Pancreas (tissue), 10 donors: ENCODE measurements around the gene ZBTB16. TPM values are rescaled to one million over a fixed set of nuclear protein-coding genes. Genes with fewer than 3 reads are reported as not detected.

Experiments
- ATAC-seq, 4 donors: fragments of 200-7000 bp; cut with Tn5 transposase; one replicate each; pipeline versions ENCODE4 v1.8.0 to v1.9.1; 2020; ENCODE audit warnings: mild to moderate bottlenecking in 4 of 4, moderate library complexity in 4 of 4
- DNase-seq, 6 donors: peaks; one replicate each; pipeline ENCODE4 v3.0.0-alpha.2; 2020
- FAIRE-seq: peaks from 2 replicates; lab custom pipeline; 2012; peaks lifted over from hg19 to GRCh38; lab: Jason Lieb, UNC
- H3K27ac ChIP-seq, 4 donors: fragments of 200-600 bp; sonication (generic); 1 replicate in 3 of 4; 2 replicates in 1 of 4; pipeline versions ENCODE4 v1.5.0 to v1.8.0; 2020
- H3K27me3 ChIP-seq, 4 donors: fragments of 200-600 bp; one replicate each; pipeline ENCODE4 v1.8.0; 2021
- H3K36me3 ChIP-seq, 3 donors: fragments of 200-600 bp; sonication (generic) in 1 of 3; one replicate each; pipeline versions ENCODE4 v1.5.0 to v1.8.0; 2020 to 2021
- H3K4me1 ChIP-seq, 3 donors: fragments of 200-600 bp; one replicate each; pipeline ENCODE4 v1.8.0; 2021
- H3K4me3 ChIP-seq, 4 donors: fragments of 200-600 bp; sonication (generic) in 2 of 4; one replicate each; pipeline versions ENCODE4 v1.5.0 to v1.8.0; 2020 to 2021
- H3K9me3 ChIP-seq, 4 donors: fragments of 200-600 bp; one replicate each; pipeline ENCODE4 v1.8.0; 2021
- whole genome bisulfite sequencing, 2 donors: extraction: QIAGEN DNeasy Blood & Tissue Kit; methylation state at CpG; one replicate each; pipeline ENCODE4 v1.1.7; 2013; 5-methylcytosine and 5-hydroxymethylcytosine counted together
- intact Hi-C, 3 donors: fragments of 100-400 bp; cut with DNase I; formaldehyde crosslinking; loops; one replicate each; pipeline versions ENCODE4 v1.11.1 to v1.14.2; 2022
- polyA plus RNA-seq, 2 donors: library from polyadenylated mRNA; stranded (reverse); fragments of 200-250 nt; gene quantifications; one replicate each; pipeline ENCODE4 v1.2.3, GENCODE V29; 2013
- total RNA-seq, 6 donors: library from RNA; stranded (reverse); fragmentation: NEBNext Ultra II Directional in 4 of 6; extraction: Animal tissue kit (Norgen Biotek cat#: 25700) in 4 of 6; gene quantifications; one replicate each; pipeline versions ENCODE4 v1.2.1 to v1.2.4, GENCODE V29; 2021 to 2023
- TF ChIP-seq, protein P1 (sequence below), 4 donors: fragments of 200-600 bp; sonication (generic) in 3 of 4; IDR thresholded peaks; one replicate each; pipeline versions ENCODE4 v1.5.0 to v1.8.0; 2021; ENCODE audit warnings: antibody characterized with exemption in 4 of 4
- donor health status: healthy with polysubstance abuse.
- donor health status: DM: no; HTN: no; CAD: no; lungs with moderate emphysema.
- donor health status: DM: no; HTN: no; CAD: no.
- donor health status: control.
- donor health status: control.
- donor health status: Bipolar disorder and iron deficiency.
- donor health status: DM: yes; HTN: yes; CAD: no.
- donor health status: DM: no; HTN: no; CAD: no.
- donor health status: DM: no; HTN: no; CAD: no.
- donor health status: DM: yes; HTN: yes; CAD: no.

Gene ZBTB16
- total and polyA plus RNA-seq, 8 donors, result 8.1 to 76.4 (median 42.3) TPM

GRCh38 chr11:114061681-114062049, 2.2 kb downstream of the ZBTB16 start:
- ATAC-seq (peak; percentile 1 to 14 (median 6)), FAIRE-seq (no peak), DNase-seq (peak in 3 of 6 donors; percentile 50 to 60 (median 51))
- TF ChIP-seq, protein P1, sequence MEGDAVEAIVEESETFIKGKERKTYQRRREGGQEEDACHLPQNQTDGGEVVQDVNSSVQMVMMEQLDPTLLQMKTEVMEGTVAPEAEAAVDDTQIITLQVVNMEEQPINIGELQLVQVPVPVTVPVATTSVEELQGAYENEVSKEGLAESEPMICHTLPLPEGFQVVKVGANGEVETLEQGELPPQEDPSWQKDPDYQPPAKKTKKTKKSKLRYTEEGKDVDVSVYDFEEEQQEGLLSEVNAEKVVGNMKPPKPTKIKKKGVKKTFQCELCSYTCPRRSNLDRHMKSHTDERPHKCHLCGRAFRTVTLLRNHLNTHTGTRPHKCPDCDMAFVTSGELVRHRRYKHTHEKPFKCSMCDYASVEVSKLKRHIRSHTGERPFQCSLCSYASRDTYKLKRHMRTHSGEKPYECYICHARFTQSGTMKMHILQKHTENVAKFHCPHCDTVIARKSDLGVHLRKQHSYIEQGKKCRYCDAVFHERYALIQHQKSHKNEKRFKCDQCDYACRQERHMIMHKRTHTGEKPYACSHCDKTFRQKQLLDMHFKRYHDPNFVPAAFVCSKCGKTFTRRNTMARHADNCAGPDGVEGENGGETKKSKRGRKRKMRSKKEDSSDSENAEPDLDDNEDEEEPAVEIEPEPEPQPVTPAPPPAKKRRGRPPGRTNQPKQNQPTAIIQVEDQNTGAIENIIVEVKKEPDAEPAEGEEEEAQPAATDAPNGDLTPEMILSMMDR (IDR thresholded peaks at IDR 0.05), result no peak
- WGBS, 2 donors, result 18 to 31% methylated on average over 7 of the region's 7 CpGs
- Histone ChIP-seq H3K27ac (peak overlapping the region; percentile 88 to 93 (median 90)), H3K4me1 (peaks cover 7 to 25% (median 18%) of the 10 kb centered on the region in 3 donors), H3K27me3 (no peaks in the 10 kb centered on the region), H3K36me3 (peaks cover 0 to 36% (median 17%) of the 10 kb centered on the region in 3 donors), H3K4me3 (peak overlapping the region; percentile 79 to 98 (median 92)), H3K9me3 (no peaks in the 10 kb centered on the region)
- intact Hi-C loops, result loop anchor here in 1 of 3 donors (5.0 kb wide), 1 partner anchor 111 kb away; no protein-coding TSS in a partner anchor

- Histone ChIP-seq H3K4me1 (peaks cover 7 to 25% (median 17%) of the 10 kb centered on the region in 3 donors), H3K27ac (no peak overlapping the region), H3K9me3 (no peaks in the 10 kb centered on the region), H3K27me3 (no peaks in the 10 kb centered on the region), H3K4me3 (peak overlapping the region in 2 of 4 donors; percentile 96 to 98), H3K36me3 (peaks cover 0 to 42% (median 19%) of the 10 kb centered on the region in 3 donors)
- WGBS, 2 donors, result 95 to 98% methylated on average over 9 of the region's 9 CpGs
- no peak for DNase-seq
- intact Hi-C loops, result loop anchor here in 1 of 3 donors (5.0 kb wide), 1 partner anchor 110 kb away; no protein-coding TSS in a partner anchor
- TF ChIP-seq, protein P1 (IDR thresholded peaks at IDR 0.05), result no peak
- ATAC-seq, result no peak
- no peak for FAIRE-seq
These were observed 2.8 kb downstream of the ZBTB16 start for GRCh38 chr11:114062272-114062671.

DNA sequence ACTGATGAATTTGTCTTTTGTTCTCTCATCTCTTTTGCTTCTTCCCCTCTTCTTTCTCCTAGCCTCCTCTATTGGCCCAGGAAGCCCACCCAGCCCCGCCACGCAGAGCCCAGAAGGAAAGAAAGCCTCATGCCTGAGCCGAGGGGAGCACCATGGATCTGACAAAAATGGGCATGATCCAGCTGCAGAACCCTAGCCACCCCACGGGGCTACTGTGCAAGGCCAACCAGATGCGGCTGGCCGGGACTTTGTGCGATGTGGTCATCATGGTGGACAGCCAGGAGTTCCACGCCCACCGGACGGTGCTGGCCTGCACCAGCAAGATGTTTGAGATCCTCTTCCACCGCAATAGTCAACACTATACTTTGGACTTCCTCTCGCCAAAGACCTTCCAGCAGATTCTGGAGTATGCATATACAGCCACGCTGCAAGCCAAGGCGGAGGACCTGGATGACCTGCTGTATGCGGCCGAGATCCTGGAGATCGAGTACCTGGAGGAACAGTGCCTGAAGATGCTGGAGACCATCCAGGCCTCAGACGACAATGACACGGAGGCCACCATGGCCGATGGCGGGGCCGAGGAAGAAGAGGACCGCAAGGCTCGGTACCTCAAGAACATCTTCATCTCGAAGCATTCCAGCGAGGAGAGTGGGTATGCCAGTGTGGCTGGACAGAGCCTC, 3.8 kb downstream of the ZBTB16 start:
- WGBS, 2 donors, result 94 to 95% methylated on average over 25 to 26 of the region's 26 CpGs
- intact Hi-C loops, result loop anchor here in 1 of 3 donors (5.0 kb wide), 1 partner anchor 109 kb away; no protein-coding TSS in a partner anchor
- no peak overlapping the region for H3K4me3 ChIP-seq
- no peaks in the 10 kb centered on the region for H3K9me3 ChIP-seq
- FAIRE-seq (no peak), DNase-seq (peak in 1 of 6 donors; percentile 41), ATAC-seq (no peak)
- TF ChIP-seq, protein P1 (IDR thresholded peaks at IDR 0.05), result no peak
- H3K27me3 ChIP-seq, result no peaks in the 10 kb centered on the region
- H3K27ac ChIP-seq, result no peak overlapping the region
- peaks cover 0 to 44% (median 19%) of the 10 kb centered on the region in 3 donors for H3K36me3 ChIP-seq
- peaks cover 7 to 26% (median 17%) of the 10 kb centered on the region in 3 donors for H3K4me1 ChIP-seq

- no peak for FAIRE-seq
- no peaks in the 10 kb centered on the region for H3K9me3 ChIP-seq
- no peaks in the 10 kb centered on the region for H3K27me3 ChIP-seq
- no peak for ATAC-seq
- H3K36me3 ChIP-seq, result peaks cover 0 to 50% (median 19%) of the 10 kb centered on the region in 3 donors
- H3K4me1 ChIP-seq, result peaks cover 4 to 26% (median 13%) of the 10 kb centered on the region in 3 donors
- no peak overlapping the region for H3K27ac ChIP-seq
- no peak overlapping the region for H3K4me3 ChIP-seq
- TF ChIP-seq, protein P1 (IDR thresholded peaks at IDR 0.05), result no peak
- peak in 1 of 6 donors; percentile 39 for DNase-seq
- intact Hi-C loops, result loop anchor here in 1 of 3 donors (5.0 kb wide), 1 partner anchor 108 kb away; no protein-coding TSS in a partner anchor
- 93% methylated on average over 8 of the region's 8 CpGs for WGBS, 2 donors
These were observed 4.3 kb downstream of the ZBTB16 start for GRCh38 chr11:114063829-114064201.
